ENCODE results near the gene PARP14. TPM values are rescaled to one million over a fixed set of nuclear protein-coding genes. Genes with fewer than 3 reads are reported as not detected.
"Not testable (repeated sequence)": the region's sequence is repeated elsewhere in the genome, so short reads cannot be mapped to it uniquely, and the experiment has no call there.

Gene PARP14
- total RNA-seq, 1 donor from 2014 or later: 14.1 TPM

DNA sequence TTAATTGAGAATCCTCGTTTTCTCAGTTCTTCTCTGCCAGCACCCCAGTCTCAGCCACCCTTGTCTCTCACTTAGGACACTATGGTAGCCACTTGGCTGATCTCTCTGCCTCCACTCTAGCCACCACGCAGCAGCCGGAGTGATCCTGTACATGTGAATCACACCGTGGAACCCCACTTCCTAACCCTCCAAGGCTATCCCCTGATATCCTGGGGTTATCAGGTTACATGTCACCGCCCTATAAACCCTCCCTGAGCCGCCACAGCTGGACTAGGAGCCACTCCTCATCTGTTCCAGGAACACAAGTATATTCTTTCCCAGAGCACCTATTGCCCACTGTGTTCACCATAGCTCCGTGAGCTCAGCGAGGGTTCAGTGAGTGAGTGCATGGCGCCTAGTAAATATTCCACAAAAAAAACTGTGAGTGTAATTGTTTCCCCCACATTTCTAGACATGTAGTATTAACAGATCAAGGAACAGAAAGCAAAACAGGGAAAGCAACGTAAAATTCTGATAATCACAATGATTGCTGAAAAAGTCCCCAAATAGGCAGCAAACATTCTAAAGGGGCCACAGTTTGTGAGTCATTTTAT is 661 bp upstream of the PARP14 start:
- no peak for DNase-seq (ENCODE audit: low spot score)
- Mint-ChIP-seq H3K27ac (ENCODE audit: unreplicated experiment) (peak overlapping the region; percentile 92), H3K36me3 (ENCODE audit: low read depth) (no peaks in the 10 kb centered on the region), H3K4me1 (ENCODE audit: low read depth) (peaks cover 42% of the 10 kb centered on the region), H3K4me3 (ENCODE audit: unreplicated experiment) (peak overlapping the region; percentile 82), H3K9me3 (ENCODE audit: low read depth) (no peaks in the 10 kb centered on the region), H3K27me3 (ENCODE audit: low read depth) (no peaks in the 10 kb centered on the region)
- TF ChIP-seq, protein P1, sequence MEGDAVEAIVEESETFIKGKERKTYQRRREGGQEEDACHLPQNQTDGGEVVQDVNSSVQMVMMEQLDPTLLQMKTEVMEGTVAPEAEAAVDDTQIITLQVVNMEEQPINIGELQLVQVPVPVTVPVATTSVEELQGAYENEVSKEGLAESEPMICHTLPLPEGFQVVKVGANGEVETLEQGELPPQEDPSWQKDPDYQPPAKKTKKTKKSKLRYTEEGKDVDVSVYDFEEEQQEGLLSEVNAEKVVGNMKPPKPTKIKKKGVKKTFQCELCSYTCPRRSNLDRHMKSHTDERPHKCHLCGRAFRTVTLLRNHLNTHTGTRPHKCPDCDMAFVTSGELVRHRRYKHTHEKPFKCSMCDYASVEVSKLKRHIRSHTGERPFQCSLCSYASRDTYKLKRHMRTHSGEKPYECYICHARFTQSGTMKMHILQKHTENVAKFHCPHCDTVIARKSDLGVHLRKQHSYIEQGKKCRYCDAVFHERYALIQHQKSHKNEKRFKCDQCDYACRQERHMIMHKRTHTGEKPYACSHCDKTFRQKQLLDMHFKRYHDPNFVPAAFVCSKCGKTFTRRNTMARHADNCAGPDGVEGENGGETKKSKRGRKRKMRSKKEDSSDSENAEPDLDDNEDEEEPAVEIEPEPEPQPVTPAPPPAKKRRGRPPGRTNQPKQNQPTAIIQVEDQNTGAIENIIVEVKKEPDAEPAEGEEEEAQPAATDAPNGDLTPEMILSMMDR (IDR thresholded peaks at IDR 0.05): no peak

DNA sequence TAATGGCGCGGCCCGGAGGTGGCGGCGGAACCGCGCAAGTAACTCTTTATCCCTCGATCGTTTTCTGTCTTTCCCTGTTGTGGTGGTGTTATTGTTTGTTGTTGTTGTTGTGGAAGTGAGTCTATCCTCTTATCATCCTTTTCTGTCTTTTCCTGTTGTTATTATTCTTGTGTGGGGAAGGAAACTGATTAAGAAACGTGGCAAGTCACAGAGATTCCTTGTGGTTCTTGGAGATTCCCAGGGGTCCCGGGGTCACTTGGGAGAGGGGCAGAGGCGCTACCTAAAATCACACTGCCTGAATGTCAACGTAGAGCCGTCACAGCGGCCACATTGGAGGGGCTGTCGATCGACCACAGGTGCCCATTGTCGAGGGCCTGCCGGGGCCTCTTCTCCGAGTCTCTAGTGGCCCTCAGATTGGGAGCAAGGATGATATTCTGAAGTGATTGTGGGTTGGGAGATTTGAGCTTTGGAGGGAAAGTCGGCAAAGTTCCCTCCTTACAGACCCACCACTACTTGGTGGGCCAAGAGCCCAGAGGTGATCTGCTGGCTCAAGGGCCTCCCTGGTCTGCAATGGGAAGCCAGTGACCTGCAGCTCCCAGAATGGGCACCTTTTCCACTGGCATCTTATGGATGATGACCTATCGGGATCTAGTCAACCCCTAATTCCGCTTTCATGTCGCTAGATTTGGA is 790 bp downstream of the PARP14 start:
- H3K4me3 Mint-ChIP-seq (ENCODE audit: unreplicated experiment): peak overlapping the region; percentile 82
- H3K9me3 Mint-ChIP-seq (ENCODE audit: low read depth): no peaks in the 10 kb centered on the region
- peaks cover 39% of the 10 kb centered on the region for H3K4me1 Mint-ChIP-seq (ENCODE audit: low read depth)
- peak overlapping the region; percentile 90 for H3K27ac Mint-ChIP-seq (ENCODE audit: unreplicated experiment)
- H3K27me3 Mint-ChIP-seq (ENCODE audit: low read depth): no peaks in the 10 kb centered on the region
- H3K36me3 Mint-ChIP-seq (ENCODE audit: low read depth): peaks cover 2% of the 10 kb centered on the region
- TF ChIP-seq, protein P1 (IDR thresholded peaks at IDR 0.05): no peak
- DNase-seq (ENCODE audit: low spot score): no peak

DNA sequence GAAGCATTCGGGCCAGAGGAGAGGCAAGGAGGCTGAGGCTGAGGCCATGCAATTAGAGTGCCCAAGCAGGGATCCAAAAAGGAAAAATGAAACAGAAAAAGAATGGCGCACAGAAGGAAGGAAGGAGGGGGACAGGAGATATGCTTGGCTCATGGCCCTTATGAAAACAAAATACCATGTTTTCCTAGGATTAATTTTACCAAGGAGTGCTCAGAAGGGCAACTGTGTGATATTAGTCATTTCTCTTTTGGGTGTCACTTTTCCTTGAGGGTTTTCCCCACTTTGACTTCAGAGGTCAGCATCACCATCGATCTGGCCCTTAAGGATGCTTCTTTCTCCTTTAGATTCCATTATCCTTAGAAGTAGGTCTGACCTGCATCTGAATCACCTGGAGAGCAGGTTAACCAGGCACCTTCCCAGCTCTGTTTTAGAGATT is 1.4 kb downstream of the PARP14 start:
- no peak for DNase-seq (ENCODE audit: low spot score)
- TF ChIP-seq, protein P1 (IDR thresholded peaks at IDR 0.05): no peak
- peak overlapping the region; percentile 52 for H3K27ac Mint-ChIP-seq (ENCODE audit: unreplicated experiment)
- no peaks in the 10 kb centered on the region for H3K9me3 Mint-ChIP-seq (ENCODE audit: low read depth)
- H3K36me3 Mint-ChIP-seq (ENCODE audit: low read depth): peaks cover 4% of the 10 kb centered on the region
- H3K4me3 Mint-ChIP-seq (ENCODE audit: unreplicated experiment): peak overlapping the region; percentile 82
- peaks cover 34% of the 10 kb centered on the region for H3K4me1 Mint-ChIP-seq (ENCODE audit: low read depth)
- no peaks in the 10 kb centered on the region for H3K27me3 Mint-ChIP-seq (ENCODE audit: low read depth)

DNA sequence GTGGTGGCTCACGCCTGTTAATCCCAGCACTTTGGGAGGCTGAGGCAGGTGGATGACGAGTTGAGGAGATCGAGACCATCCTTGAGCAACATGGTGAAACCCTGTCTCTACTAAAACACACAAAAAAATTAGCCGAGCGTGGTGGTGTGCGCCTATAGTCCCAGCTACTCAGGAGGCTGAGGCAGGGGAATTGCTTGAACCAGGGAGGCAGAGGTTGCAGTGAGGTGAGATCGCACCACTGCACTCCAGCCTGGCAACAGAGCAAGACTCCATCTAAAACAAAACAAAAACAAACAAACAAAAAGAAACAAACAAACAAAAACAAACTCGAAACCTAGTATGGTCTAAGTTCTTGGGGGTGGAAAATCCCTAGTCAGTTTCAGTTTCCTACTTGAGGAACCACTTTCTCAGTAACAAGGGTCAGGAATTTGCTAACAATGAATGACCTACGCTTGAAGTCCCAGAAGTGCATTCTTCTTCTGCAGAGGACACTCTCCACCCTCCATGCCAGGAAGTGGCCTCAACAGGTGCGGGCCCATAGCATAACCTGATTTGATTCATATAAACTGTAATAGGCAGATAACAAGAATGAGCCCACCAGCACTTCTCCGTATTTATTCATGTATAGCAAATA is 2.3 kb downstream of the PARP14 start:
- DNase-seq (ENCODE audit: low spot score); H3K27me3 Mint-ChIP-seq (ENCODE audit: low read depth); H3K9me3 Mint-ChIP-seq (ENCODE audit: low read depth); H3K36me3 Mint-ChIP-seq (ENCODE audit: low read depth); H3K27ac Mint-ChIP-seq (ENCODE audit: unreplicated experiment); H3K4me3 Mint-ChIP-seq (ENCODE audit: unreplicated experiment): not testable (repeated sequence)
- H3K4me1 Mint-ChIP-seq (ENCODE audit: low read depth): peaks cover 32% of the 10 kb centered on the region

DNA sequence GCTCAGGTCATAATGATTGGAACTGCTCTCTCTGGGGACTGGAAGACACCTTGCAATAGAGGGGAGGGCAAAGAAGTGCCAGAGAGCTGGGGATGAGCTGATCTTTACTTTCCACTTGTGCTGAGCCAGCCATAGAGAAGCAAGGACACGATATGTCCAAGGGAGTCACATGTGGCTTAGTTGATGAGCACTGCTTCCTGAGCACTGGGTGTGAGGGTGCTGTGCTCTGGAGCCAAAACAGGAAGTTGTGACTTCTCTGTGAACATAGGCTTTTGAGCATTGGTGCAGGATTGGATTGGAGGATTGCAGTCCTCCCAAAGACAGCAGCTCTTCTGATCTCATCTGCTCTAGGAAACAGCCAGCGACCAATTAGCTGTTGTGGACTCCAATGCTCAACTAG is 6.7 kb downstream of the PARP14 start:
- no peaks in the 10 kb centered on the region for H3K9me3 Mint-ChIP-seq (ENCODE audit: low read depth)
- H3K4me1 Mint-ChIP-seq (ENCODE audit: low read depth): no peaks in the 10 kb centered on the region
- TF ChIP-seq, protein P1 (IDR thresholded peaks at IDR 0.05): no peak

More for the DNA sequence above, 6.7 kb downstream of the PARP14 start:
- peaks cover 23% of the 10 kb centered on the region for H3K36me3 Mint-ChIP-seq (ENCODE audit: low read depth)
- H3K4me3 Mint-ChIP-seq (ENCODE audit: unreplicated experiment): no peak overlapping the region
- H3K27me3 Mint-ChIP-seq (ENCODE audit: low read depth): no peaks in the 10 kb centered on the region
- DNase-seq (ENCODE audit: low spot score): no peak
- no peak overlapping the region for H3K27ac Mint-ChIP-seq (ENCODE audit: unreplicated experiment)

Measured in chondrocyte (in vitro differentiated cells).